Endothelial cell of umbilical vein (primary cell): ENCODE results near the gene APOB. TPM values are rescaled to one million over a fixed set of nuclear protein-coding genes. Genes with fewer than 3 reads are reported as not detected.

Experiments
- BruUV-seq: library from RNA; stranded (reverse); fragments of 400-500 nt; replicated peaks from 2 replicates; lab custom pipeline; 2021; lab: Mats Ljungman, UMichigan
- CTCF ChIA-PET: fragments of 300-600, 350-600 bp; sonication (Branson Sonifier 250); formaldehyde crosslinking; loops from one replicate; lab custom pipeline; 2021; ENCODE audit warnings: antibody characterized with exemption, inconsistent platforms; lab: Charles Lee
- POLR2A ChIA-PET: fragments of 300-600, 350-600 bp; sonication (Branson Sonifier 250); formaldehyde crosslinking; loops from one replicate; lab custom pipeline; 2021; ENCODE audit warnings: antibody characterized with exemption, inconsistent platforms; lab: Charles Lee
- DNase-seq: peaks from one replicate; pipeline ENCODE4 v3.0.0-alpha.2; 2011; ENCODE audit warnings: low read depth, low spot score
- FAIRE-seq: peaks from 2 replicates; lab custom pipeline; 2011; peaks lifted over from hg19 to GRCh38; lab: Jason Lieb, UNC
- H2AFZ ChIP-seq: 2 replicates; pipeline ENCODE4 v1.6.0; 2012; ENCODE audit warnings: low read depth, low read length, control low read depth, inconsistent platforms
- H3K27ac ChIP-seq: 2 replicates; pipeline ENCODE4 v1.5.1; 2011; ENCODE audit warnings: low read depth, mild to moderate bottlenecking, control low read depth, low read length, moderate library complexity; ENCODE audit not compliant: insufficient read depth
- H3K27me3 ChIP-seq, 2 experiments: 2 replicates each; pipeline versions ENCODE4 v1.6.0 to v1.6.1; 2011; ENCODE audit warnings: low read length in 2 of 2, mixed read lengths in 1 of 2; ENCODE audit not compliant: control insufficient read depth in 2 of 2, insufficient read depth in 2 of 2
- H3K36me3 ChIP-seq, 2 experiments: 2 replicates in 1 of 2; 3 replicates in 1 of 2; pipeline ENCODE4 v1.5.1; 2011; ENCODE audit warnings: low read length in 2 of 2, mild to moderate bottlenecking in 1 of 2, moderate library complexity in 1 of 2; ENCODE audit not compliant: control insufficient read depth in 2 of 2, insufficient read depth in 2 of 2; ENCODE audit errors: extremely low read depth in 1 of 2
- H3K4me1 ChIP-seq: 3 replicates; pipeline ENCODE4 v1.5.1; 2011; ENCODE audit warnings: mild to moderate bottlenecking, low read length; ENCODE audit not compliant: control insufficient read depth, insufficient read depth; ENCODE audit errors: extremely low read depth
- H3K4me2 ChIP-seq: 2 replicates; pipeline ENCODE4 v1.6.1; 2011; ENCODE audit warnings: low read length, control low read depth, mixed read lengths; ENCODE audit not compliant: insufficient read depth
- H3K4me3 ChIP-seq, 3 experiments: fragments of 200-600 bp in 1 of 3; sonication (generic), shearing (Covaris generic) in 1 of 3; replicated peaks in 1 of 3; 2 replicates each; pipeline ENCODE4 v1.5.1; 2011 to 2016; ENCODE audit warnings: control low read depth in 3 of 3, low read length in 3 of 3, mild to moderate bottlenecking in 2 of 3, inconsistent platforms in 1 of 3, low read depth in 1 of 3, moderate library complexity in 1 of 3; ENCODE audit not compliant: insufficient read depth in 1 of 3
- H3K79me2 ChIP-seq: 2 replicates; pipeline ENCODE4 v1.6.0; 2012; ENCODE audit warnings: low read length, inconsistent platforms; ENCODE audit not compliant: control insufficient read depth, insufficient read depth
- H3K9ac ChIP-seq: replicated peaks from 2 replicates; pipeline ENCODE3; 2011; ENCODE audit warnings: low read length, control low read depth; ENCODE audit not compliant: insufficient read depth; ENCODE audit errors: extremely low read depth
- H3K9me1 ChIP-seq: replicated peaks from 3 replicates; pipeline ENCODE4 v1.6.0; 2011; ENCODE audit warnings: mild to moderate bottlenecking, low read length; ENCODE audit not compliant: control insufficient read depth, insufficient read depth; ENCODE audit errors: extremely low read depth
- H3K9me3 ChIP-seq: replicated peaks from 2 replicates; pipeline ENCODE4 v1.5.1; 2012; ENCODE audit warnings: low read length, inconsistent platforms; ENCODE audit not compliant: control insufficient read depth, insufficient read depth
- H4K20me1 ChIP-seq: replicated peaks from 2 replicates; pipeline ENCODE3; 2011; ENCODE audit warnings: mild to moderate bottlenecking, low read length; ENCODE audit not compliant: control insufficient read depth, insufficient read depth; ENCODE audit errors: extremely low read depth
- EZH2 ChIP-seq: IDR thresholded peaks from 2 replicates; pipeline ENCODE4 v1.6.1; 2012; ENCODE audit warnings: borderline replicate concordance, low read depth, mild to moderate bottlenecking, moderate library complexity, low read length, inconsistent platforms; ENCODE audit not compliant: severe bottlenecking
- FOS ChIP-seq: IDR thresholded peaks from 2 replicates; pipeline ENCODE4 v1.6.1; 2011; ENCODE audit warnings: mild to moderate bottlenecking, low read length, moderate library complexity, borderline replicate concordance; ENCODE audit not compliant: insufficient read depth
- GATA2 ChIP-seq: IDR thresholded peaks from 2 replicates; pipeline ENCODE4 v1.7.0; 2011; ENCODE audit warnings: low read depth, mild to moderate bottlenecking, moderate library complexity, mixed read lengths, low read length; ENCODE audit not compliant: insufficient read length, insufficient read depth
- MYC ChIP-seq: IDR thresholded peaks from one replicate; pipeline ENCODE4 v1.6.1; 2011; ENCODE audit warnings: mild to moderate bottlenecking, low read depth, low read length
- POLR2A ChIP-seq: IDR thresholded peaks from 2 replicates; pipeline ENCODE4 v1.6.1; 2012; ENCODE audit warnings: low read depth, mild to moderate bottlenecking, control low read depth, low read length
- POLR2AphosphoS5 ChIP-seq: IDR thresholded peaks from 2 replicates; pipeline ENCODE4 v1.6.1; 2012; ENCODE audit warnings: low read depth, mild to moderate bottlenecking, control low read depth, low read length, moderate library complexity; ENCODE audit not compliant: insufficient read depth
- dilution Hi-C: fragments of 300-500 bp; cut with MboI; formaldehyde crosslinking; loops from one replicate; pipeline ENCODE4 v1.15.0; 2019; ENCODE audit warnings: low sequenced_read_pairs; ENCODE audit not compliant: extremely low pct_ligation_motif_present
- intact Hi-C: fragments of 100-400 bp; cut with micrococcal nuclease; formaldehyde crosslinking; loops from one replicate; pipeline ENCODE4 v1.10.0; 2022
- polyA plus RNA-seq, 4 experiments: library from polyadenylated mRNA; depleted of rRNA in 3 of 4; stranded (reverse) in 3 of 4; unstranded in 1 of 4; fragments of >200 nt; gene quantifications; 2 replicates each; pipeline versions ENCODE4 v1.2.1 to v1.2.3, GENCODE V29; 2011 to 2012; ENCODE audit warnings: missing spikeins in 1 of 4
- total RNA-seq: library from RNA; stranded (reverse); gene quantifications from 2 replicates; pipeline ENCODE4 v1.2.3, GENCODE V29; 2021
- TF ChIP-seq, protein P1 (sequence below), 2 donors: IDR thresholded peaks; 1 replicate in 1 of 2; 2 replicates in 1 of 2; pipeline ENCODE4 v1.5.1; 2011; ENCODE audit warnings: low read length in 2 of 2, mild to moderate bottlenecking in 2 of 2, moderate library complexity in 2 of 2, control low read depth in 1 of 2, inconsistent platforms in 1 of 2, low read depth in 1 of 2; ENCODE audit not compliant: insufficient read depth in 1 of 2; ENCODE audit errors: extremely low read depth in 1 of 2
- TF ChIP-seq, protein P2 (sequence below): IDR thresholded peaks from 2 replicates; pipeline ENCODE4 v1.6.1; 2011; ENCODE audit not compliant: insufficient read depth, insufficient read length

Gene APOB
- total and polyA plus RNA-seq, 2 donors (not counting 3 experiments of a cell fraction or from before 2014, with no cell fraction given) = 0.07 to 0.09 TPM

DNA sequence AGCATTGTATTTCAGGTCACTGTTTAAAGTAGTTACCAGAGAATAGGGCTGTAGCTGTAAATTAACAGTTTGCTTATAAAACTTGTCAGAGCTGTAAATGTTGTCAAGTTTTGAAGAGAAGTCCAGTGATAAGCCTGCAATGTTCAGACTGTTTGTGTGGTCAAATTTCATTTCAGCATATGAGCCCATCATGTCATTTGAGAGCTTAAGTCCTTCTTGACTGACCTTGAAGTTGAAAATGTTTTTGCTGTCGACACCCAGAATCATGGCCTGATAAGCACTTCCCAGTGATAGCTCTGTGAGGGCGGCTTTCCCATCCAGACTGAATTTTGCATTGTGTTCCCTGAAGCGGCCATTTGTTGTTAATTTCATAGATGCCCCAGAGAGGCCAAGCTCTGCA, 32.4 kb downstream of the APOB start:
- DNase-seq = no peak
- FAIRE-seq = no peak
- H3K9me1 ChIP-seq = no peaks in the 10 kb centered on the region
- no peak overlapping the region for H3K4me2 ChIP-seq
- H3K27ac ChIP-seq = no peak overlapping the region
- ChIA-PET CTCF (no interaction called here), POLR2A (no interaction called here)
- H3K4me3 ChIP-seq = no peak overlapping the region
- TF ChIP-seq GATA2 (no peak), POLR2A (no peak), POLR2AphosphoS5 (no peak), EZH2 (no peak), FOS (no peak), MYC (no peak)
- TF ChIP-seq, protein P1, sequence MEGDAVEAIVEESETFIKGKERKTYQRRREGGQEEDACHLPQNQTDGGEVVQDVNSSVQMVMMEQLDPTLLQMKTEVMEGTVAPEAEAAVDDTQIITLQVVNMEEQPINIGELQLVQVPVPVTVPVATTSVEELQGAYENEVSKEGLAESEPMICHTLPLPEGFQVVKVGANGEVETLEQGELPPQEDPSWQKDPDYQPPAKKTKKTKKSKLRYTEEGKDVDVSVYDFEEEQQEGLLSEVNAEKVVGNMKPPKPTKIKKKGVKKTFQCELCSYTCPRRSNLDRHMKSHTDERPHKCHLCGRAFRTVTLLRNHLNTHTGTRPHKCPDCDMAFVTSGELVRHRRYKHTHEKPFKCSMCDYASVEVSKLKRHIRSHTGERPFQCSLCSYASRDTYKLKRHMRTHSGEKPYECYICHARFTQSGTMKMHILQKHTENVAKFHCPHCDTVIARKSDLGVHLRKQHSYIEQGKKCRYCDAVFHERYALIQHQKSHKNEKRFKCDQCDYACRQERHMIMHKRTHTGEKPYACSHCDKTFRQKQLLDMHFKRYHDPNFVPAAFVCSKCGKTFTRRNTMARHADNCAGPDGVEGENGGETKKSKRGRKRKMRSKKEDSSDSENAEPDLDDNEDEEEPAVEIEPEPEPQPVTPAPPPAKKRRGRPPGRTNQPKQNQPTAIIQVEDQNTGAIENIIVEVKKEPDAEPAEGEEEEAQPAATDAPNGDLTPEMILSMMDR (IDR thresholded peaks at IDR 0.05; ENCODE audit: extremely low read depth in 1 of 2, insufficient read depth in 1 of 2, low read depth in 1 of 2, low read length in 2 of 2) = no peak
- TF ChIP-seq, protein P2, sequence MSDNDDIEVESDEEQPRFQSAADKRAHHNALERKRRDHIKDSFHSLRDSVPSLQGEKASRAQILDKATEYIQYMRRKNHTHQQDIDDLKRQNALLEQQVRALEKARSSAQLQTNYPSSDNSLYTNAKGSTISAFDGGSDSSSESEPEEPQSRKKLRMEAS = no peak
- no peaks in the 10 kb centered on the region for H3K9me3 ChIP-seq
- no peaks in the 10 kb centered on the region for H3K27me3 ChIP-seq
- no peak overlapping the region for H3K9ac ChIP-seq
- H2AFZ ChIP-seq = no peak overlapping the region
- no peaks in the 10 kb centered on the region for H3K36me3 ChIP-seq
- H4K20me1 ChIP-seq = no peaks in the 10 kb centered on the region
- no peaks in the 10 kb centered on the region for H3K79me2 ChIP-seq
- intact Hi-C loops (no loop called here), dilution Hi-C loops (no loop called here)
- BruUV-seq = no TSS peak
- H3K4me1 ChIP-seq = no peaks in the 10 kb centered on the region
